Adrenal gland (tissue), 19 donors: ENCODE measurements around the gene TFDP2. TPM values are rescaled to one million over a fixed set of nuclear protein-coding genes. Genes with fewer than 3 reads are reported as not detected.
A peak's percentile ranks its signal among the peaks of the same experiment; 100 is the strongest.

Source experiments
- DNase-seq, 7 donors: peaks; one replicate each; pipeline ENCODE4 v3.0.0-alpha.2; 2019 to 2020
- H3K27ac ChIP-seq, 5 donors: fragments of 200-600 bp; sonication (generic) in 4 of 5; 1 replicate in 3 of 5; 2 replicates in 2 of 5; pipeline versions ENCODE4 v1.5.1 to v1.8.0; 2016 to 2020; ENCODE audit warnings: mild to moderate bottlenecking in 1 of 5
- H3K27me3 ChIP-seq: fragments of 200-600 bp; 2 replicates; pipeline ENCODE4 v1.8.0; 2021
- H3K36me3 ChIP-seq, 2 donors: fragments of 200-600 bp; replicated peaks in 1 of 2; 1 replicate in 1 of 2; 2 replicates in 1 of 2; pipeline versions ENCODE4 v1.5.1 to v1.8.0; 2018 to 2022
- H3K4me1 ChIP-seq, 2 donors: fragments of 200-600 bp; replicated peaks in 1 of 2; 1 replicate in 1 of 2; 2 replicates in 1 of 2; pipeline versions ENCODE4 v1.5.1 to v1.8.0; 2018 to 2021
- H3K4me3 ChIP-seq, 4 donors: fragments of 200-600 bp; sonication (generic) in 3 of 4; one replicate each; pipeline ENCODE4 v1.5.1; 2016 to 2018
- H3K9me3 ChIP-seq, 3 donors: fragments of 200-600 bp; sonication (generic) in 1 of 3; replicated peaks in 1 of 3; 1 replicate in 2 of 3; 2 replicates in 1 of 3; pipeline versions ENCODE4 v1.5.1 to v1.8.0; 2016 to 2021
- CTCF ChIP-seq, 6 experiments: fragments of 450-650 bp in 4 of 6; fragments of 200-600 bp in 2 of 6; sonication (generic) in 1 of 6; IDR thresholded peaks; 1 replicate in 5 of 6; 2 replicates in 1 of 6; pipeline versions ENCODE4 v1.5.1 to v1.8.0; 2016 to 2021; ENCODE audit warnings: antibody characterized with exemption in 6 of 6, mild to moderate bottlenecking in 2 of 6, moderate library complexity in 1 of 6
- POLR2A ChIP-seq, 2 donors: fragments of 450-650 bp; IDR thresholded peaks; one replicate each; pipeline ENCODE4 v1.6.1; 2017; ENCODE audit warnings: antibody characterized with exemption in 2 of 2, mild to moderate bottlenecking in 2 of 2, moderate library complexity in 1 of 2
- WGBS, 4 donors: extraction: QIAGEN DNeasy Blood & Tissue Kit in 2 of 4; methylation state at CpG; one replicate each; pipeline versions ENCODE4 v1.1.5 to v1.1.7; 2013 to 2017; 5-methylcytosine and 5-hydroxymethylcytosine counted together
- intact Hi-C, 2 donors: fragments of 100-400 bp; cut with DNase I; formaldehyde crosslinking; loops; one replicate each; pipeline versions ENCODE4 v1.14.1 to v1.15.0; 2022 to 2023
- long read RNA-seq, 10 donors: library from polyadenylated mRNA in 3 of 10; unstranded in 2 of 10; stranded (forward) in 1 of 10; transcript quantifications; one replicate each; pipeline ENCODE4 v2.0.0 and lab custom pipeline, GENCODE V29; 2021 to 2026
- polyA plus RNA-seq, 3 donors: library from polyadenylated mRNA; stranded (reverse); fragments of 200-250 nt in 2 of 3; fragments of 350-450 nt in 1 of 3; fragmentation: Illumina TruSeq in 1 of 3; extraction: RNeasy Lipid Tissue Mini Kit (QIAGEN cat#74804) in 1 of 3; gene quantifications; one replicate each; pipeline ENCODE4 v1.2.3, GENCODE V29; 2013 to 2014
- total RNA-seq, 9 donors: library from RNA; depleted of rRNA in 4 of 9; stranded (reverse); fragments of >200 nt in 4 of 9; fragments of 120-200 nt in 1 of 9; fragmentation: NEBNext Ultra II Directional in 1 of 9; extraction: Animal tissue kit (Norgen Biotek cat#: 25700) in 1 of 9; gene quantifications; one replicate each; pipeline versions ENCODE4 v1.1.0 to v1.2.4, GENCODE V29; 2013 to 2023
- donor health status: healthy with polysubstance abuse.
- donor health status: Bipolar disorder and iron deficiency.
- donor health status: DM: yes; HTN: yes; CAD: no.
- donor health status: DM: no; HTN: no; CAD: no.
- donor health status: DM: no; HTN: no; CAD: no.
- donor health status: DM: yes; HTN: yes; CAD: no.

TFDP2 gene, protein sequence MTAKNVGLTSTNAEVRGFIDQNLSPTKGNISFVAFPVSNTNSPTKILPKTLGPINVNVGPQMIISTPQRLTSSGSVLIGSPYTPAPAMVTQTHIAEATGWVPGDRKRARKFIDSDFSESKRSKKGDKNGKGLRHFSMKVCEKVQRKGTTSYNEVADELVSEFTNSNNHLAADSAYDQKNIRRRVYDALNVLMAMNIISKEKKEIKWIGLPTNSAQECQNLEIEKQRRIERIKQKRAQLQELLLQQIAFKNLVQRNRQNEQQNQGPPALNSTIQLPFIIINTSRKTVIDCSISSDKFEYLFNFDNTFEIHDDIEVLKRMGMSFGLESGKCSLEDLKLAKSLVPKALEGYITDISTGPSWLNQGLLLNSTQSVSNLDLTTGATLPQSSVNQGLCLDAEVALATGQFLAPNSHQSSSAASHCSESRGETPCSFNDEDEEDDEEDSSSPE
- 100 to 1,000 TPM in 1 of 9 donors, 10 to 100 TPM in 8; 54.9 to 165 (median 76.9) TPM for total RNA-seq
- polyA plus RNA-seq, result 10 to 100 TPM; 11.8 to 50.1 (median 13.1) TPM
- long read RNA-seq, donor 1, partial matches to known transcripts, result 0 of 2 reads
- long read RNA-seq, donor 1, other reads (novel, unspliced or antisense), result 0 of 2 reads
- long read RNA-seq, donor 2, partial matches to known transcripts, result 0 of 1 reads
- long read RNA-seq, donor 2, other reads (novel, unspliced or antisense), result 0 of 1 reads
- long read RNA-seq, donor 3, partial matches to known transcripts, result 8 of 11 reads
- long read RNA-seq, donor 3, other reads (novel, unspliced or antisense), result 0 of 11 reads
- long read RNA-seq, donor 4, full-length matches to known transcripts, result 8 of 21 reads
- long read RNA-seq, donor 4, partial matches to known transcripts, result 5 of 21 reads
- long read RNA-seq, donor 4, other reads (novel, unspliced or antisense), result 8 of 21 reads
- long read RNA-seq, donor 5, full-length matches to known transcripts, result 20 of 64 reads
- long read RNA-seq, donor 5, partial matches to known transcripts, result 2 of 64 reads
- long read RNA-seq, donor 5, other reads (novel, unspliced or antisense), result 42 of 64 reads
- long read RNA-seq, donor 6, full-length matches to known transcripts, result 3 of 18 reads
- long read RNA-seq, donor 6, partial matches to known transcripts, result 5 of 18 reads
- long read RNA-seq, donor 6, other reads (novel, unspliced or antisense), result 10 of 18 reads
- long read RNA-seq, donor 7, partial matches to known transcripts, result 0 of 1 reads
- long read RNA-seq, donor 7, other reads (novel, unspliced or antisense), result 0 of 1 reads
- long read RNA-seq, donor 8, full-length matches to known transcripts, result 5 of 5 reads
- long read RNA-seq, donor 8, partial matches to known transcripts, result 0 of 5 reads
- long read RNA-seq, donor 8, other reads (novel, unspliced or antisense), result 0 of 5 reads
- long read RNA-seq, donor 9, partial matches to known transcripts, result 0 of 1 reads
- long read RNA-seq, donor 9, other reads (novel, unspliced or antisense), result 0 of 1 reads
- long read RNA-seq, donor 10, full-length matches to known transcripts, result 1 of 6 reads
- long read RNA-seq, donor 10, partial matches to known transcripts, result 5 of 6 reads
- long read RNA-seq, donor 10, other reads (novel, unspliced or antisense), result 0 of 6 reads

- DNase-seq, result peak; percentile 90 to 96 (median 92)
- TF ChIP-seq POLR2A (IDR thresholded peaks at IDR 0.05) (peak; percentile 64 to 94), CTCF (IDR thresholded peaks at IDR 0.05) (no peak)
- 0 to 1% (median 0%) methylated on average over 3 to 83 of the region's 83 CpGs for WGBS, 4 donors
- no peaks in the 10 kb centered on the region for H3K36me3 ChIP-seq
- intact Hi-C loops, result no loop called here
- H3K4me3 ChIP-seq, result peak within 1 kb of the TSS; percentile 43 to 80 (median 78)
- H3K27me3 ChIP-seq, result no peaks in the 10 kb centered on the region
- H3K9me3 ChIP-seq, result no peaks in the 10 kb centered on the region
- H3K27ac ChIP-seq, result peak within 1 kb of the TSS in 4 of 5 donors; percentile 88 to 91 (median 89)
- H3K4me1 ChIP-seq, result peaks cover 7 to 11% of the 10 kb centered on the region in 2 donors
Measured at GRCh38 chr3:142148792-142149672, at the start of gene TFDP2. TSS of gene TFDP2 (minus strand) at chr3:142149544. CDS start at chr3:142101749, 47,795 bp downstream.

DNA sequence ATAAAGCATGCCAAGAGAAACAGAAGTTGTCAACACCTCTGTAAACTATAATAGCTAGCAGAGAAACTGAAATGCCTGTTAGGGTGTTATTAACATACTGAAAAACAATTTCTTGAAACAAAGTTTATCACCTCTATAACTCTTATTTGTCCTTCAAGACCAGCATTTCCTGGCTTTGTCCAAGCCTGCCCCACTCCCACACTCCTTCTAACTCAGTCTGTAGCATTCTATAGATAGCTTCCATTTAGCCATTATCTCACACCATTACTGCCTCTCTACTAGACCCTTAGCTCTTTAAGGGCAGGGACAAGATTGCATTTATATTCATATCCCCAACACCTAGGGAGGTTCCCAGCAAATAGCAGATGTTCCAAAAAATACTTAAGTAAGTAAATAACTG lies 39.5 kb upstream of the TFDP2 start:
- no peak overlapping the region for H3K27ac ChIP-seq
- no peaks in the 10 kb centered on the region for H3K9me3 ChIP-seq
- no peak for DNase-seq
- TF ChIP-seq CTCF (IDR thresholded peaks at IDR 0.05) (no peak), POLR2A (IDR thresholded peaks at IDR 0.05) (no peak)
- H3K36me3 ChIP-seq, result peaks cover 0 to 9% of the 10 kb centered on the region in 2 donors
- H3K27me3 ChIP-seq, result no peaks in the 10 kb centered on the region
- intact Hi-C loops, result loop anchor here in 1 of 2 donors (10.0 kb wide), 1 partner anchor 86 kb away; no protein-coding TSS in a partner anchor
- H3K4me3 ChIP-seq, result no peak overlapping the region
- no peaks in the 10 kb centered on the region for H3K4me1 ChIP-seq

DNA sequence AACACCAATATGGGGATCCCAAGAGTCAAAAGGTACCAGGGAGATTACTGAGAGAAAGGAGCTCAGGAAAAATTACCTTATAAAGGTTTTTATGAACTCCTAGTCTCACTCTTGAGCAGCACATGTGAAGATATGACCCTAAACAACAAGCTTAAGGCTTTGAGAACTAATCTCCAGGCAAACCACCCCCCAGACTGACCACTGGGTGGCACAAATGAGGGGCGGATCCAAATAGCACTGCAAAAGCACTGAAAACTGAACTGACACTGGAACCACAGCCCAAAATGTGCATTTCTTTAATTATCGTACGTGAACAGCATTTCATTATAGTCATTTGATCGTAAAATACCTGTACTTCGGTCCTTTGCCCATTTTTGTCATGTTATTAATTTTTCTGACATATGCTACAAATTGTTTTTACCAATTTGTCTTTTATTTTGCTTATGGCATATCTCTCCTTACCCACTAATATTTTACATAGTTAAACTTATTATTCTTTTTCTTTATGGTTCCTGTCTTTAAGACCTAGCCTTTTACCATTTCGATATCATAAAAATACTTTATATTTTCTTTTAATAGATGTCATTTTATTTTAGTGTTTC lies 31.5 kb upstream of the TFDP2 start:
- Histone ChIP-seq H3K27me3 (no peaks in the 10 kb centered on the region), H3K27ac (no peak overlapping the region), H3K36me3 (peaks cover 0 to 45% of the 10 kb centered on the region in 2 donors), H3K4me3 (no peak overlapping the region), H3K4me1 (no peaks in the 10 kb centered on the region), H3K9me3 (no peaks in the 10 kb centered on the region)
- TF ChIP-seq POLR2A (IDR thresholded peaks at IDR 0.05) (no peak), CTCF (IDR thresholded peaks at IDR 0.05) (peak; percentile 46 to 68 (median 61))
- WGBS, 4 donors, result 75 to 91% (median 85%) methylated on average over 6 of the region's 6 CpGs
- DNase-seq, result peak; percentile 41 to 68 (median 53)
- intact Hi-C loops, result loop anchor here in 1 of 2 donors (10.0 kb wide), 1 partner anchor 94 kb away; no protein-coding TSS in a partner anchor
